IMR-90 (cell line): ENCODE results near the gene ATP6V0A4. TPM values are rescaled to one million over a fixed set of nuclear protein-coding genes. Genes with fewer than 3 reads are reported as not detected.

ENCODE experiments used
- ATAC-seq: fragments of 200-7000 bp; cut with Tn5 transposase; 2 replicates; pipeline ENCODE4 v1.9.1; 2020; ENCODE audit warnings: low read depth, mild to moderate bottlenecking, moderate library complexity
- BruUV-seq: library from RNA; stranded (reverse); fragments of 400-500 nt; replicated peaks from 2 replicates; lab custom pipeline; 2021; lab: Mats Ljungman, UMichigan
- CTCF ChIA-PET: fragments of 300-600 bp; formaldehyde crosslinking; extraction: SDS; loops from one replicate; lab custom pipeline; 2021; ENCODE audit warnings: antibody characterized with exemption; lab: Yijun Ruan, JAX
- POLR2A ChIA-PET: fragments of 300-600 bp; sonication (Branson Sonifier 250); formaldehyde crosslinking; loops from one replicate; lab custom pipeline; 2022; ENCODE audit warnings: antibody characterized with exemption; ENCODE audit not compliant: unreplicated experiment; lab: Charles Lee
- DNase-seq: peaks from one replicate; pipeline ENCODE4 v3.0.0; 2013
- H2AFZ ChIP-seq: replicated peaks from 2 replicates; pipeline ENCODE3; 2013; ENCODE audit warnings: low read length, mild to moderate bottlenecking; ENCODE audit not compliant: poor library complexity
- H2AK5ac ChIP-seq: 2 replicates; pipeline ENCODE4 v1.6.1; 2013; ENCODE audit warnings: low read depth, low read length, inconsistent platforms
- H2AK9ac ChIP-seq: replicated peaks from 2 replicates; pipeline ENCODE3; 2013; ENCODE audit warnings: mild to moderate bottlenecking, low read depth, low read length, moderate library complexity; ENCODE audit not compliant: poor library complexity
- H2BK120ac ChIP-seq: 2 replicates; pipeline ENCODE4 v1.6.1; 2013; ENCODE audit warnings: low read depth, low read length, inconsistent platforms
- H2BK15ac ChIP-seq: 3 replicates; pipeline ENCODE4 v1.6.1; 2013; ENCODE audit warnings: low read depth, low read length, inconsistent platforms
- H2BK20ac ChIP-seq: 2 replicates; pipeline ENCODE4 v1.6.1; 2013; ENCODE audit warnings: low read depth, mild to moderate bottlenecking, inconsistent platforms, low read length, moderate library complexity
- H2BK5ac ChIP-seq: 2 replicates; pipeline ENCODE4 v1.6.1; 2013; ENCODE audit warnings: mild to moderate bottlenecking, low read depth, low read length, inconsistent platforms; ENCODE audit not compliant: poor library complexity, severe bottlenecking
- H3K14ac ChIP-seq: replicated peaks from 2 replicates; pipeline ENCODE4 v1.6.1; 2013; ENCODE audit warnings: low read depth, low read length, inconsistent platforms
- H3K18ac ChIP-seq: 2 replicates; pipeline ENCODE4 v1.6.1; 2013; ENCODE audit warnings: low read depth, low read length, control low read depth
- H3K23ac ChIP-seq: 2 replicates; pipeline ENCODE4 v1.6.1; 2013; ENCODE audit warnings: low read depth, low read length, inconsistent platforms
- H3K27ac ChIP-seq: 2 replicates; pipeline ENCODE4 v1.5.1; 2013; ENCODE audit warnings: mild to moderate bottlenecking, control low read depth, low read length; ENCODE audit not compliant: insufficient read depth
- H3K27me3 ChIP-seq: 2 replicates; pipeline ENCODE4 v1.6.1; 2013; ENCODE audit warnings: low read length; ENCODE audit not compliant: control insufficient read depth, insufficient read depth
- H3K36me3 ChIP-seq: 2 replicates; pipeline ENCODE4 v1.6.1; 2013; ENCODE audit warnings: low read length, mixed read lengths; ENCODE audit not compliant: control insufficient read depth, insufficient read depth
- H3K4ac ChIP-seq: 2 replicates; pipeline ENCODE4 v1.6.1; 2013; ENCODE audit warnings: low read depth, low read length, inconsistent platforms
- H3K4me1 ChIP-seq: 2 replicates; pipeline ENCODE4 v1.6.1; 2013; ENCODE audit warnings: low read length, mixed read lengths; ENCODE audit not compliant: control insufficient read depth, insufficient read depth
- H3K4me2 ChIP-seq: 2 replicates; pipeline ENCODE4 v1.6.1; 2013; ENCODE audit warnings: low read depth, mild to moderate bottlenecking, control low read depth, low read length, moderate library complexity
- H3K4me3 ChIP-seq: 2 replicates; pipeline ENCODE4 v1.5.1; 2013; ENCODE audit warnings: low read depth, mild to moderate bottlenecking, control low read depth, low read length, moderate library complexity; ENCODE audit not compliant: insufficient read depth
- H3K56ac ChIP-seq: 2 replicates; pipeline ENCODE4 v1.6.1; 2013; ENCODE audit warnings: low read length, inconsistent platforms; ENCODE audit not compliant: insufficient read depth; ENCODE audit errors: extremely low read depth
- H3K79me1 ChIP-seq, 2 experiments: 2 replicates each; pipeline ENCODE4 v1.6.1; 2013; ENCODE audit warnings: low read length in 2 of 2, inconsistent platforms in 1 of 2, low read depth in 1 of 2
- H3K9ac ChIP-seq: 2 replicates; pipeline ENCODE4 v1.6.1; 2013; ENCODE audit warnings: low read depth, low read length, control low read depth
- H3K9me1 ChIP-seq: 2 replicates; pipeline ENCODE4 v1.6.1; 2013; ENCODE audit warnings: low read length, inconsistent platforms; ENCODE audit not compliant: insufficient read depth
- H3K9me3 ChIP-seq: 2 replicates; pipeline ENCODE4 v1.6.1; 2013; ENCODE audit warnings: low read length; ENCODE audit not compliant: control insufficient read depth, insufficient read depth
- H4K20me1 ChIP-seq: 2 replicates; pipeline ENCODE4 v1.6.1; 2013; ENCODE audit warnings: low read length, inconsistent platforms; ENCODE audit not compliant: insufficient read depth
- H4K5ac ChIP-seq: 2 replicates; pipeline ENCODE4 v1.6.1; 2013; ENCODE audit warnings: mild to moderate bottlenecking, low read depth, low read length, control low read depth
- H4K8ac ChIP-seq, 2 experiments: 2 replicates each; pipeline ENCODE4 v1.6.1; 2013; ENCODE audit warnings: low read depth in 2 of 2, low read length in 2 of 2, control low read depth in 1 of 2, inconsistent platforms in 1 of 2
- H4K91ac ChIP-seq: 2 replicates; pipeline ENCODE4 v1.6.1; 2013; ENCODE audit warnings: low read depth, low read length, inconsistent platforms; ENCODE audit not compliant: insufficient read depth
- BHLHE40 ChIP-seq: fragments of 150-350 bp; IDR thresholded peaks from 2 replicates; pipeline ENCODE4 v1.6.1; 2016; ENCODE audit warnings: mild to moderate bottlenecking, low read depth, low read length
- CEBPB ChIP-seq: IDR thresholded peaks from 2 replicates; pipeline ENCODE4 v1.6.1; 2012; ENCODE audit warnings: low read depth, low read length, improper control_type of control experiment
- CHD1 ChIP-seq: IDR thresholded peaks from 2 replicates; pipeline ENCODE4 v1.6.1; 2012; ENCODE audit warnings: low read depth, low read length, improper control_type of control experiment
- CTCF ChIP-seq: conservative IDR thresholded peaks from 2 replicates; pipeline ENCODE4 v1.5.1; 2012; ENCODE audit warnings: mild to moderate bottlenecking, low read depth, low read length, improper control_type of control experiment
- MAFK ChIP-seq: IDR thresholded peaks from 2 replicates; pipeline ENCODE4 v1.6.1; 2012; ENCODE audit warnings: low read depth, low read length, improper control_type of control experiment
- MAZ ChIP-seq: IDR thresholded peaks from 2 replicates; pipeline ENCODE4 v1.6.1; 2012; ENCODE audit warnings: low read depth, mild to moderate bottlenecking, low read length, improper control_type of control experiment, moderate library complexity, borderline replicate concordance
- NFE2L2 ChIP-seq: fragments of 150-350 bp; IDR thresholded peaks from 2 replicates; pipeline ENCODE4 v1.6.1; 2016; ENCODE audit warnings: low read depth, mild to moderate bottlenecking, low read length
- POLR2A ChIP-seq: IDR thresholded peaks from 2 replicates; pipeline ENCODE4 v1.6.1; 2012; ENCODE audit warnings: mild to moderate bottlenecking, low read depth, low read length
- RAD21 ChIP-seq: IDR thresholded peaks from 2 replicates; pipeline ENCODE4 v1.6.1; 2012; ENCODE audit warnings: low read length, improper control_type of control experiment
- RCOR1 ChIP-seq: IDR thresholded peaks from 2 replicates; pipeline ENCODE4 v1.6.1; 2012; ENCODE audit warnings: mild to moderate bottlenecking, low read length, improper control_type of control experiment; ENCODE audit not compliant: insufficient replicate concordance
- RFX5 ChIP-seq: IDR thresholded peaks from 2 replicates; pipeline ENCODE4 v1.8.0; 2012; ENCODE audit warnings: low read depth, mild to moderate bottlenecking, low read length, moderate library complexity
- SMC3 ChIP-seq: fragments of 150-350 bp; IDR thresholded peaks from 2 replicates; pipeline ENCODE4 v1.6.1; 2016; ENCODE audit warnings: low read depth, mild to moderate bottlenecking, antibody characterized with exemption, low read length, moderate library complexity
- USF2 ChIP-seq: fragments of 150-350 bp; IDR thresholded peaks from 2 replicates; pipeline ENCODE4 v1.6.1; 2017; ENCODE audit warnings: mild to moderate bottlenecking, antibody characterized with exemption, low read length, low read depth
- WGBS, 2 experiments: methylation state at CpG; one replicate each; pipeline versions ENCODE4 v1.1.5 to v1.1.7; 2013; ENCODE audit warnings: missing lambda C conversion rate in 2 of 2; ENCODE audit not compliant: insufficient read length in 1 of 2; ENCODE audit errors: extremely low coverage in 2 of 2; 5-methylcytosine and 5-hydroxymethylcytosine counted together
- dilution Hi-C: fragments of 300-500 bp; cut with HindIII; formaldehyde crosslinking; loops from one replicate; pipeline ENCODE4 v1.14.3; 2018; ENCODE audit warnings: low sequenced_read_pairs; ENCODE audit not compliant: unreplicated experiment
- in situ Hi-C: fragments of 300-500 bp; cut with MboI; formaldehyde crosslinking; loops from 3 replicates; pipeline ENCODE4 v1.14.3; 2019; ENCODE audit warnings: low sequenced_read_pairs, inconsistent platforms, mixed read lengths
- intact Hi-C: fragments of 100-400 bp; cut with micrococcal nuclease; formaldehyde crosslinking; loops from 2 replicates; pipeline ENCODE4 v1.10.0; 2022
- polyA plus RNA-seq, 3 experiments: library from polyadenylated mRNA; depleted of rRNA; stranded (reverse); fragments of >200 nt; gene quantifications; 2 replicates each; pipeline ENCODE4 v1.2.3, GENCODE V29; 2012; ENCODE audit warnings: low replicate concordance in 1 of 3
- total RNA-seq: library from RNA; depleted of rRNA; stranded (reverse); fragments of >200 nt; gene quantifications from 2 replicates; pipeline ENCODE4 v1.2.3, GENCODE V29; 2012

ATP6V0A4 gene
- total and polyA plus RNA-seq, 2 of the 4 experiments (the other 2 are of a cell fraction): 0.05 to 0.18 TPM

DNA sequence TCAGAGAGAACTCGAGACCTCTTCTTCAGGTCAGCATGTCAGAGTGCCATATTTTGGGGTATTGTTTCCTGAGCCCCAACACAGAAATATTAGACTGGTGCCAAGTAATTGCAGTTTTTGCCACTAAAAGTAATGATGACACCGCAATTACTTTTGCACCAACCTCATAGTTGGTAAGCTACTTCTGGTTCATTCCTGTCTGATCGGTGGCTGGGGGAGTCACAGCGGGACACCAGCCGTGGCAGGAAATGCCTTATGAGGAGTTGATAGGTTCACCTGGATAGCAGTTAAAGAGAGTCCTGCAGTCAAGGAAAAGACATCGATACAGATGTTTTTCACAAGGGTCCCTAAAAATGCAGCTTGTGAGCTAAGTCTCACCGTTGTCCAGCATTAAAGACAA is 23.9 kb upstream of the ATP6V0A4 start:
- no peak overlapping the region for H2BK120ac ChIP-seq

More for the DNA sequence above, 23.9 kb upstream of the ATP6V0A4 start:
- H3K9me1 ChIP-seq: no peaks in the 10 kb centered on the region
- no peaks in the 10 kb centered on the region for H3K27me3 ChIP-seq
- TF ChIP-seq SMC3 (no peak), MAFK (no peak), POLR2A (no peak), RCOR1 (no peak), USF2 (no peak), RFX5 (no peak), CEBPB (no peak), RAD21 (no peak), MAZ (no peak), BHLHE40 (no peak), NFE2L2 (no peak), CTCF (no peak), CHD1 (no peak)
- H3K9ac ChIP-seq: no peak overlapping the region
- no peaks in the 10 kb centered on the region for H3K79me1 ChIP-seq
- H3K4me1 ChIP-seq: no peaks in the 10 kb centered on the region
- H3K18ac ChIP-seq: no peak overlapping the region
- no peak overlapping the region for H2AK5ac ChIP-seq
- BruUV-seq: no TSS peak
- H3K4me3 ChIP-seq: no peak overlapping the region
- H4K20me1 ChIP-seq: no peaks in the 10 kb centered on the region
- no peak overlapping the region for H4K8ac ChIP-seq
- no peak overlapping the region for H2AFZ ChIP-seq
- in situ Hi-C loops: no loop called here
- H3K36me3 ChIP-seq: no peaks in the 10 kb centered on the region
- H2BK15ac ChIP-seq: no peak overlapping the region
- H3K23ac ChIP-seq: no peak overlapping the region
- 83% methylated on average over 1 of the region's 7 CpGs; no CpG with 5 or more reads in 1 of the 2 experiments for WGBS, 2 experiments
- POLR2A ChIA-PET: no interaction called here
- intact Hi-C loops: no loop called here
- no peak overlapping the region for H3K4me2 ChIP-seq
- CTCF ChIA-PET: no interaction called here
- DNase-seq: no peak
- H4K91ac ChIP-seq: no peak overlapping the region
- H2BK20ac ChIP-seq: no peak overlapping the region
- no peak overlapping the region for H3K27ac ChIP-seq
- H2AK9ac ChIP-seq: no peak overlapping the region
- no peak overlapping the region for H3K4ac ChIP-seq
- no peak overlapping the region for H3K14ac ChIP-seq
- no peaks in the 10 kb centered on the region for H3K9me3 ChIP-seq
- H3K56ac ChIP-seq: no peak overlapping the region
- ATAC-seq: no peak
- no peak overlapping the region for H4K5ac ChIP-seq
- H2BK5ac ChIP-seq: no peak overlapping the region
- dilution Hi-C loops: no loop called here
